Glutamatergic neuron (in vitro differentiated cells): ENCODE results near the gene MEIS1. TPM values are rescaled to one million over a fixed set of nuclear protein-coding genes. Genes with fewer than 3 reads are reported as not detected.

Source experiments
- DNase-seq: peaks from one replicate; pipeline ENCODE4 v3.0.0; 2022
- H3K27ac Mint-ChIP-seq: one replicate; pipeline ENCODE4 v1.8.0; 2020; ENCODE audit warnings: mild to moderate bottlenecking, mixed read lengths, inconsistent platforms; ENCODE audit not compliant: unreplicated experiment
- H3K27me3 Mint-ChIP-seq: one replicate; pipeline ENCODE4 v1.8.0; 2020; ENCODE audit warnings: mild to moderate bottlenecking, moderate library complexity, mixed read lengths, inconsistent platforms; ENCODE audit not compliant: unreplicated experiment
- H3K36me3 Mint-ChIP-seq: one replicate; pipeline ENCODE4 v1.8.0; 2020; ENCODE audit warnings: mild to moderate bottlenecking, mixed read lengths, inconsistent platforms; ENCODE audit not compliant: unreplicated experiment
- H3K4me1 Mint-ChIP-seq: one replicate; pipeline ENCODE4 v1.8.0; 2020; ENCODE audit warnings: mild to moderate bottlenecking, low read depth, mixed read lengths, inconsistent platforms; ENCODE audit not compliant: unreplicated experiment
- H3K4me3 Mint-ChIP-seq: one replicate; pipeline ENCODE4 v1.8.0; 2020; ENCODE audit warnings: mild to moderate bottlenecking, mixed read lengths, inconsistent platforms; ENCODE audit not compliant: unreplicated experiment
- H3K9me3 Mint-ChIP-seq: one replicate; pipeline ENCODE4 v1.8.0; 2020; ENCODE audit warnings: mild to moderate bottlenecking, moderate library complexity, mixed read lengths, inconsistent platforms; ENCODE audit not compliant: unreplicated experiment
- total RNA-seq: library from RNA; stranded (reverse); fragmentation: NEBNext Ultra II Directional; extraction: Animal tissue kit (Norgen Biotek cat#: 25700); gene quantifications from one replicate; pipeline ENCODE4 v1.2.1, GENCODE V29; 2021; ENCODE audit not compliant: unreplicated experiment
- TF ChIP-seq, protein P1 (sequence below): fragments of 200-600 bp; sonication (generic); IDR thresholded peaks from one replicate; pipeline ENCODE4 v1.5.0; 2021; ENCODE audit not compliant: partially characterized antibody, unreplicated experiment

MEIS1 gene
- total RNA-seq, 1 donor from 2014 or later = 4.8 TPM

- H3K4me1 Mint-ChIP-seq = peaks cover 23% of the 10 kb centered on the region
- TF ChIP-seq, protein P1, sequence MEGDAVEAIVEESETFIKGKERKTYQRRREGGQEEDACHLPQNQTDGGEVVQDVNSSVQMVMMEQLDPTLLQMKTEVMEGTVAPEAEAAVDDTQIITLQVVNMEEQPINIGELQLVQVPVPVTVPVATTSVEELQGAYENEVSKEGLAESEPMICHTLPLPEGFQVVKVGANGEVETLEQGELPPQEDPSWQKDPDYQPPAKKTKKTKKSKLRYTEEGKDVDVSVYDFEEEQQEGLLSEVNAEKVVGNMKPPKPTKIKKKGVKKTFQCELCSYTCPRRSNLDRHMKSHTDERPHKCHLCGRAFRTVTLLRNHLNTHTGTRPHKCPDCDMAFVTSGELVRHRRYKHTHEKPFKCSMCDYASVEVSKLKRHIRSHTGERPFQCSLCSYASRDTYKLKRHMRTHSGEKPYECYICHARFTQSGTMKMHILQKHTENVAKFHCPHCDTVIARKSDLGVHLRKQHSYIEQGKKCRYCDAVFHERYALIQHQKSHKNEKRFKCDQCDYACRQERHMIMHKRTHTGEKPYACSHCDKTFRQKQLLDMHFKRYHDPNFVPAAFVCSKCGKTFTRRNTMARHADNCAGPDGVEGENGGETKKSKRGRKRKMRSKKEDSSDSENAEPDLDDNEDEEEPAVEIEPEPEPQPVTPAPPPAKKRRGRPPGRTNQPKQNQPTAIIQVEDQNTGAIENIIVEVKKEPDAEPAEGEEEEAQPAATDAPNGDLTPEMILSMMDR = no peak
- no peaks in the 10 kb centered on the region for H3K36me3 Mint-ChIP-seq
- DNase-seq = no peak
- H3K27me3 Mint-ChIP-seq = peaks cover 6% of the 10 kb centered on the region
- no peak overlapping the region for H3K4me3 Mint-ChIP-seq
- H3K9me3 Mint-ChIP-seq = peaks cover 1% of the 10 kb centered on the region
- H3K27ac Mint-ChIP-seq = no peak overlapping the region
Measured at GRCh38 chr2:66534461-66534860, 99.5 kb downstream of the MEIS1 start.

DNA sequence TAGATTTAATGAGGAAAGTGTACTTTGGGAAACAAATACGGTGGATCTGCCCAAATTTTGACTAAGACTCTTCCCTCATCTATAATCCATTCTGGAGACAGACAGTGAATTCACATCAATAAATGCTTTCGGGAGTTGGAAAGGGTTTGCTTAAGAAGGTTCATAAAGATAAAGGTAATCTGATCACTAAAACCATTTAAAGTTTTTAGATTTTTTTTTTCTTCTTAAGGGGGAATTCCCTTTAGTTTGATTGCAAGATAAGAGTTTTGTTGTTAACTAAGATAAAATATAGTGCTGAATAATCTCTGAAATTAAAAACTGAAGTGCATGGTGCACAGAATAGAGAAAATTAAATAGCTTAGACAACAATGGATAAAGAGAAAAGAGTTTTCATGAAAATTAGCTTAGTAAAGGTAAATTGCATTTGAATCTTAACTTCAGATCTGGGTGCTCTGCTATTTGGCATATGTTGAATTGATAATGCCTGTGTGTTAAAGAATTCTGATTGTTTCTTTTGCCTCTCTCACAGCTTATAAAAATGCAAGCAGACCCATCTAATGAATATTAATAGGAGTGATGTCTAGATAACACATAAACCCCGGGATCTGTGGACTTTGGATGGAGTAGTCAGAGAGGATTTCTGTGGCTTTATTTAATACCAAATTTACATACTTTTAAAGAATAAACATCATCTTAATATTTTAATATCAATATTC lies 100.8 kb downstream of the MEIS1 start:
- Mint-ChIP-seq H3K27ac (no peak overlapping the region), H3K36me3 (no peaks in the 10 kb centered on the region), H3K4me1 (peaks cover 23% of the 10 kb centered on the region), H3K4me3 (no peak overlapping the region), H3K27me3 (peaks cover 6% of the 10 kb centered on the region), H3K9me3 (peaks cover 1% of the 10 kb centered on the region)
- TF ChIP-seq, protein P1 = no peak
- DNase-seq = no peak

GRCh38 chr2:66536290-66536673 lies 101.4 kb downstream of the MEIS1 start:
- no peaks in the 10 kb centered on the region for H3K36me3 Mint-ChIP-seq
- DNase-seq = no peak
- H3K9me3 Mint-ChIP-seq = peaks cover 1% of the 10 kb centered on the region
- H3K4me1 Mint-ChIP-seq = peaks cover 23% of the 10 kb centered on the region
- peaks cover 6% of the 10 kb centered on the region for H3K27me3 Mint-ChIP-seq
- H3K27ac Mint-ChIP-seq = no peak overlapping the region
- H3K4me3 Mint-ChIP-seq = no peak overlapping the region
- TF ChIP-seq, protein P1 = no peak

DNA sequence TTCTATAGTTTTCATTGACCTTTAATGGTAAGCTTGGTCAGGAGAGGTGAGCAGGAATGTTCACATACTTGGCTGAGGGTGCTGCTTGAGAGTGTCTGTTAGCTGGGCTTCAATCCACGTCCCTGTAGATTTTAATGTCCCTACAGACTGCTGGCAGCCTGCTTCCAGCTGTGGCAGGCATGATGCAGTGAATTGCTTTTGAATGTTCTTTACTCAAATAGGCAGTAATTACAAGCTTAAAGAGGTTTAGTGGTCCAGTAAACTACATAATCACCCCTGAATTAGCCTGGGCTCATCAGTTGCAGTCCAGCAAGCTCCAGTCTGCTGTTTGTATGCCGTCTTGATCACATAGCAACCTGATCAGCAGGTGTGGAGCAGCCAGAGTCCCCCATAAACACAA lies 102.1 kb downstream of the MEIS1 start:
- H3K9me3 Mint-ChIP-seq = peaks cover 1% of the 10 kb centered on the region
- H3K27ac Mint-ChIP-seq = peak overlapping the region; percentile 17
- TF ChIP-seq, protein P1 = no peak
- peaks cover 20% of the 10 kb centered on the region for H3K4me1 Mint-ChIP-seq
- no peak overlapping the region for H3K4me3 Mint-ChIP-seq
- peak; percentile 25 for DNase-seq
- peaks cover 6% of the 10 kb centered on the region for H3K27me3 Mint-ChIP-seq
- no peaks in the 10 kb centered on the region for H3K36me3 Mint-ChIP-seq

GRCh38 chr2:66538291-66538690 lies 103.4 kb downstream of the MEIS1 start:
- Mint-ChIP-seq H3K4me1 (peaks cover 16% of the 10 kb centered on the region), H3K4me3 (no peak overlapping the region), H3K9me3 (peaks cover 1% of the 10 kb centered on the region), H3K36me3 (no peaks in the 10 kb centered on the region), H3K27me3 (peaks cover 6% of the 10 kb centered on the region), H3K27ac (no peak overlapping the region)
- TF ChIP-seq, protein P1 = no peak
- no peak for DNase-seq
